NCI-H2171 (cell line): ENCODE measurements around the gene SERPINB8.

Source experiments
- DNase-seq: peaks from one replicate; lab custom pipeline; 2025; lab: John Stamatoyannopoulos, UW

Gene SERPINB8

GRCh38 chr18:64019922-64020756 lies 50.3 kb downstream of the SERPINB8 start:
- no peak for DNase-seq

GRCh38 chr18:64026350-64026749 lies 56.5 kb downstream of the SERPINB8 start:
- no peak for DNase-seq

GRCh38 chr18:64027931-64028695 lies 58.2 kb downstream of the SERPINB8 start:
- DNase-seq: no peak

- no peak for DNase-seq
Observed at GRCh38 chr18:64029096-64029495, 59.2 kb downstream of the SERPINB8 start.

- DNase-seq: no peak
Observed at GRCh38 chr18:64031411-64031810, 61.5 kb downstream of the SERPINB8 start.

GRCh38 chr18:64032312-64032711 lies 62.4 kb downstream of the SERPINB8 start:
- no peak for DNase-seq

GRCh38 chr18:64037812-64038414 lies 68.0 kb downstream of the SERPINB8 start:
- DNase-seq: no peak
